ENCODE measurements around the gene LCT. TPM values are rescaled to one million over a fixed set of nuclear protein-coding genes. Genes with fewer than 3 reads are reported as not detected.
A peak's percentile ranks its signal among the peaks of the same experiment; 100 is the strongest.

LCT gene
- total RNA-seq, 1 experiment from 2014 or later, result 1.3 TPM

- DNase-seq, result no peak
- Mint-ChIP-seq H3K36me3 (ENCODE audit: insufficient read depth, unreplicated experiment) (peaks cover 24% of the 10 kb centered on the region), H3K4me3 (ENCODE audit: low read depth, unreplicated experiment) (peak overlapping the region; percentile 86), H3K9me3 (ENCODE audit: low read depth, unreplicated experiment) (no peaks in the 10 kb centered on the region), H3K27me3 (ENCODE audit: unreplicated experiment) (no peaks in the 10 kb centered on the region), H3K27ac (ENCODE audit: unreplicated experiment) (peak overlapping the region; percentile 95), H3K4me1 (ENCODE audit: low read depth, unreplicated experiment) (peaks cover 20% of the 10 kb centered on the region)
- TF ChIP-seq CTCF (IDR thresholded peaks at IDR 0.05; ENCODE audit: unreplicated experiment), result no peak
- intact Hi-C loops (cut with micrococcal nuclease; ENCODE audit: unreplicated experiment), result no loop called here
- CTCF ChIA-PET, result interaction anchor here (0.6 to 0.9 kb wide), 3 partner anchors 702 to 1514 kb away, joined by 5 to 11 read pairs (median 5); no protein-coding TSS in a partner anchor
- BruUV-seq (replicated peaks), result no TSS peak
These were observed 96.0 kb downstream of the LCT start for GRCh38 chr2:135741043-135741394.

DNA sequence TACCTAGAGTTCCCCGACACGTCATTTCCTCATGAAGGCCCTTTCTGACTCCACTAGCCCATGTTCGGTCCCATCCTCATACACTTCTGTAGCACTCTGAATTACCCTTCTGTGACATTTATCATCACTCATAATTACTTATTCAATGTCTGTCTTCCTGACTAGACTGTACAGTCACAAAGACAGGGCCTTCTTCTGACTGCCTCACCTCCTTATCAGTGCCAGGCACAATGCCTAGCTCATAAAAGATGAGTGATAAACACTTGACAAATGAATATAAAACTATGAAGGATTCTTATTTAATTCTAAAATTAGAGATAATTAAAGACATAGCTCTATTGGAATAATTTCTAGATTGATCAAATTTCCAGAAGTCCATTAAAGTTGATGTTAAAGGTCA, 96.8 kb downstream of the LCT start:
- DNase-seq, result no peak
- no TSS peak for BruUV-seq (replicated peaks)
- CTCF ChIA-PET, result no interaction called here
- Mint-ChIP-seq H3K9me3 (ENCODE audit: low read depth, unreplicated experiment) (no peaks in the 10 kb centered on the region), H3K27me3 (ENCODE audit: unreplicated experiment) (no peaks in the 10 kb centered on the region), H3K36me3 (ENCODE audit: insufficient read depth, unreplicated experiment) (peaks cover 24% of the 10 kb centered on the region), H3K4me3 (ENCODE audit: low read depth, unreplicated experiment) (no peak overlapping the region), H3K27ac (ENCODE audit: unreplicated experiment) (no peak overlapping the region), H3K4me1 (ENCODE audit: low read depth, unreplicated experiment) (peaks cover 15% of the 10 kb centered on the region)
- intact Hi-C loops (cut with micrococcal nuclease; ENCODE audit: unreplicated experiment), result no loop called here
- no peak for TF ChIP-seq CTCF (IDR thresholded peaks at IDR 0.05; ENCODE audit: unreplicated experiment)

Other genes starting within 250 kb of the LCT start
- gene UBXN4, start 95.3 kb downstream of the LCT start, total RNA-seq (2022), result 87.8 and 94.4 TPM in 2 replicates
- 40.0 and 44.1 TPM in 2 replicates for gene MCM6, start 39.3 kb upstream of the LCT start, total RNA-seq (2022)
- 57.5 and 63.3 TPM in 2 replicates for gene DARS1, start 148.4 kb upstream of the LCT start, total RNA-seq (2022)